Measurements from ENCODE around the gene SOD3.

DNA sequence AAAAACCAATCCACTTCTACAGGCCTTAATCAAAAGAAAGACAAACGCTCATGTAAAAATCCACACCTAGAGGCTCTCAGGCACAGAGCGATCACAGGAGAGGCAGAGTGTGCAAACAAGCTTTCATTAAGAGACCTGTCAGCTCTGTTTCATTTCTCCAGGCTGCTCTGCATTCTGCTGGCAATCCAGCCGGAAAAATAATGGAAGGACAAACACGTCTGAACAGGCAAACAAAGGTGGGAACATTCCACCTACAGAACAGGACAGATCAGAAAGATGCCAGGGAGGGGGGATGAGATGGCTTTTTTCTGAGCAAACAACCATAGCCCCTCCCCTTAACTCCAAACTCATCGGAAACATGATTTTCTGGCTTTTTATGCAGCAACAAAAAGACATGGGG is 9.7 kb downstream of the SOD3 start:
- TF ChIP-seq, protein P1, sequence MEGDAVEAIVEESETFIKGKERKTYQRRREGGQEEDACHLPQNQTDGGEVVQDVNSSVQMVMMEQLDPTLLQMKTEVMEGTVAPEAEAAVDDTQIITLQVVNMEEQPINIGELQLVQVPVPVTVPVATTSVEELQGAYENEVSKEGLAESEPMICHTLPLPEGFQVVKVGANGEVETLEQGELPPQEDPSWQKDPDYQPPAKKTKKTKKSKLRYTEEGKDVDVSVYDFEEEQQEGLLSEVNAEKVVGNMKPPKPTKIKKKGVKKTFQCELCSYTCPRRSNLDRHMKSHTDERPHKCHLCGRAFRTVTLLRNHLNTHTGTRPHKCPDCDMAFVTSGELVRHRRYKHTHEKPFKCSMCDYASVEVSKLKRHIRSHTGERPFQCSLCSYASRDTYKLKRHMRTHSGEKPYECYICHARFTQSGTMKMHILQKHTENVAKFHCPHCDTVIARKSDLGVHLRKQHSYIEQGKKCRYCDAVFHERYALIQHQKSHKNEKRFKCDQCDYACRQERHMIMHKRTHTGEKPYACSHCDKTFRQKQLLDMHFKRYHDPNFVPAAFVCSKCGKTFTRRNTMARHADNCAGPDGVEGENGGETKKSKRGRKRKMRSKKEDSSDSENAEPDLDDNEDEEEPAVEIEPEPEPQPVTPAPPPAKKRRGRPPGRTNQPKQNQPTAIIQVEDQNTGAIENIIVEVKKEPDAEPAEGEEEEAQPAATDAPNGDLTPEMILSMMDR (conservative IDR thresholded peaks at IDR 0.05; ENCODE audit: low read depth, low read length), result no peak
- TF ChIP-seq EZH2 (IDR thresholded peaks at IDR 0.05; ENCODE audit: low read length, unreplicated experiment), result no peak
- TF ChIP-seq EZH2phosphoT487 (IDR thresholded peaks at IDR 0.05; ENCODE audit: borderline replicate concordance, low read length), result no peak

Data from PC-3 (cell line).